Panc1 (cell line): ENCODE data around the gene CENPS. TPM values are rescaled to one million over a fixed set of nuclear protein-coding genes. Genes with fewer than 3 reads are reported as not detected.

Experiments
- ATAC-seq: fragments of 200-7000 bp; cut with Tn5 transposase; 2 replicates; pipeline ENCODE4 v1.9.1; 2020; ENCODE audit warnings: mild to moderate bottlenecking, moderate library complexity
- BruUV-seq: library from RNA; stranded (reverse); fragments of 400-500 nt; replicated peaks from 2 replicates; lab custom pipeline; 2021; lab: Mats Ljungman, UMichigan
- CTCF ChIA-PET: fragments of 300-600 bp; sonication (Branson Sonifier 250); formaldehyde crosslinking; loops from one replicate; lab custom pipeline; 2022; ENCODE audit warnings: antibody characterized with exemption; lab: Charles Lee
- POLR2A ChIA-PET: fragments of 300-600 bp; sonication (Branson Sonifier 250); formaldehyde crosslinking; loops from one replicate; lab custom pipeline; 2022; ENCODE audit warnings: antibody characterized with exemption; lab: Charles Lee
- DNase-seq: peaks from one replicate; pipeline ENCODE4 v3.0.0-alpha.2; 2010; ENCODE audit warnings: low read depth, low spot score
- H3K27ac ChIP-seq: 2 replicates; pipeline ENCODE4 v1.5.1; 2011; ENCODE audit warnings: mild to moderate bottlenecking, low read length, inconsistent platforms
- H3K27me3 ChIP-seq: fragments of 200-500 bp; sonication (Bioruptor generic); 2 replicates; pipeline ENCODE4 v1.6.0; 2014; ENCODE audit warnings: low read length, inconsistent platforms; ENCODE audit not compliant: control insufficient read depth, insufficient read depth
- H3K36me3 ChIP-seq: fragments of 200-500 bp; sonication (Bioruptor generic); 2 replicates; pipeline ENCODE4 v1.5.1; 2014; ENCODE audit warnings: inconsistent platforms, mild to moderate bottlenecking, low read length, moderate library complexity; ENCODE audit not compliant: control insufficient read depth, insufficient read depth
- H3K4me1 ChIP-seq: 2 replicates; pipeline ENCODE4 v1.5.1; 2011; ENCODE audit warnings: inconsistent platforms, mild to moderate bottlenecking, low read length, moderate library complexity; ENCODE audit not compliant: control insufficient read depth, insufficient read depth
- H3K4me3 ChIP-seq, 2 experiments: 2 replicates each; pipeline ENCODE4 v1.5.1; 2011 to 2012; ENCODE audit warnings: low read depth in 2 of 2, low read length in 2 of 2, mild to moderate bottlenecking in 2 of 2, inconsistent platforms in 1 of 2, moderate library complexity in 1 of 2
- H3K9me3 ChIP-seq: fragments of 200-500 bp; sonication (Bioruptor generic); 2 replicates; pipeline ENCODE4 v1.5.1; 2014; ENCODE audit warnings: low read depth, mild to moderate bottlenecking, inconsistent platforms, low read length, moderate library complexity; ENCODE audit not compliant: control insufficient read depth, insufficient read depth
- POLR2AphosphoS5 ChIP-seq: IDR thresholded peaks from 2 replicates; pipeline ENCODE4 v1.6.1; 2012; ENCODE audit warnings: mild to moderate bottlenecking, low read depth, low read length, moderate library complexity
- SIN3A ChIP-seq: IDR thresholded peaks from 2 replicates; pipeline ENCODE4 v1.6.1; 2012; ENCODE audit warnings: low read depth, mild to moderate bottlenecking, low read length, moderate library complexity, borderline replicate concordance; ENCODE audit not compliant: insufficient read depth
- TCF7L2 ChIP-seq: IDR thresholded peaks from 2 replicates; pipeline ENCODE4 v1.6.1; 2011; ENCODE audit warnings: mild to moderate bottlenecking, low read depth, low read length, inconsistent platforms
- in situ Hi-C: cut with HindIII; loops from 2 replicates; pipeline ENCODE4 v1.10.0; 2016; ENCODE audit warnings: low sequenced_read_pairs, low pct_unique_long_range_greater_than_20kb
- intact Hi-C: fragments of 100-400 bp; cut with micrococcal nuclease; formaldehyde crosslinking; loops from one replicate; pipeline ENCODE4 v1.10.0; 2022; ENCODE audit not compliant: unreplicated experiment
- total RNA-seq: library from RNA; stranded (reverse); gene quantifications from one replicate; pipeline ENCODE4 v1.2.1, GENCODE V29; 2021; ENCODE audit not compliant: unreplicated experiment
- TF ChIP-seq, protein P1 (sequence below): fragments of 450-650 bp; IDR thresholded peaks from 2 replicates; pipeline ENCODE4 v1.5.1; 2017; ENCODE audit warnings: mild to moderate bottlenecking
- TF ChIP-seq, protein P2 (sequence below), 2 experiments: IDR thresholded peaks; 2 replicates each; pipeline ENCODE4 v1.6.1; 2011 to 2012; ENCODE audit warnings: low read depth in 2 of 2, control low read depth in 1 of 2, low read length in 1 of 2, mild to moderate bottlenecking in 1 of 2, moderate library complexity in 1 of 2; ENCODE audit not compliant: insufficient read depth in 1 of 2

Gene CENPS
- total RNA-seq, 1 experiment from 2014 or later: 40.8 TPM

GRCh38 chr1:10428984-10429383 lies 1.2 kb upstream of the CENPS start:
- ChIA-PET CTCF (interaction anchor here (0.7 kb wide), 1 partner anchor 9 kb away, joined by 7 read pairs; no protein-coding TSS in a partner anchor), POLR2A (interaction anchor here (0.6 kb wide), 1 partner anchor 496 kb away, joined by 4 read pairs; no protein-coding TSS in a partner anchor)
- intact Hi-C loops (loop anchor here (1.0 to 2.0 kb wide), 2 partner anchors 52 to 66 kb away; no protein-coding TSS in a partner anchor), in situ Hi-C loops (no loop called here)
- TF ChIP-seq SIN3A (no peak), POLR2AphosphoS5 (no peak), TCF7L2 (no peak)
- TF ChIP-seq, protein P1, sequence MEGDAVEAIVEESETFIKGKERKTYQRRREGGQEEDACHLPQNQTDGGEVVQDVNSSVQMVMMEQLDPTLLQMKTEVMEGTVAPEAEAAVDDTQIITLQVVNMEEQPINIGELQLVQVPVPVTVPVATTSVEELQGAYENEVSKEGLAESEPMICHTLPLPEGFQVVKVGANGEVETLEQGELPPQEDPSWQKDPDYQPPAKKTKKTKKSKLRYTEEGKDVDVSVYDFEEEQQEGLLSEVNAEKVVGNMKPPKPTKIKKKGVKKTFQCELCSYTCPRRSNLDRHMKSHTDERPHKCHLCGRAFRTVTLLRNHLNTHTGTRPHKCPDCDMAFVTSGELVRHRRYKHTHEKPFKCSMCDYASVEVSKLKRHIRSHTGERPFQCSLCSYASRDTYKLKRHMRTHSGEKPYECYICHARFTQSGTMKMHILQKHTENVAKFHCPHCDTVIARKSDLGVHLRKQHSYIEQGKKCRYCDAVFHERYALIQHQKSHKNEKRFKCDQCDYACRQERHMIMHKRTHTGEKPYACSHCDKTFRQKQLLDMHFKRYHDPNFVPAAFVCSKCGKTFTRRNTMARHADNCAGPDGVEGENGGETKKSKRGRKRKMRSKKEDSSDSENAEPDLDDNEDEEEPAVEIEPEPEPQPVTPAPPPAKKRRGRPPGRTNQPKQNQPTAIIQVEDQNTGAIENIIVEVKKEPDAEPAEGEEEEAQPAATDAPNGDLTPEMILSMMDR: no peak
- TF ChIP-seq, protein P2, sequence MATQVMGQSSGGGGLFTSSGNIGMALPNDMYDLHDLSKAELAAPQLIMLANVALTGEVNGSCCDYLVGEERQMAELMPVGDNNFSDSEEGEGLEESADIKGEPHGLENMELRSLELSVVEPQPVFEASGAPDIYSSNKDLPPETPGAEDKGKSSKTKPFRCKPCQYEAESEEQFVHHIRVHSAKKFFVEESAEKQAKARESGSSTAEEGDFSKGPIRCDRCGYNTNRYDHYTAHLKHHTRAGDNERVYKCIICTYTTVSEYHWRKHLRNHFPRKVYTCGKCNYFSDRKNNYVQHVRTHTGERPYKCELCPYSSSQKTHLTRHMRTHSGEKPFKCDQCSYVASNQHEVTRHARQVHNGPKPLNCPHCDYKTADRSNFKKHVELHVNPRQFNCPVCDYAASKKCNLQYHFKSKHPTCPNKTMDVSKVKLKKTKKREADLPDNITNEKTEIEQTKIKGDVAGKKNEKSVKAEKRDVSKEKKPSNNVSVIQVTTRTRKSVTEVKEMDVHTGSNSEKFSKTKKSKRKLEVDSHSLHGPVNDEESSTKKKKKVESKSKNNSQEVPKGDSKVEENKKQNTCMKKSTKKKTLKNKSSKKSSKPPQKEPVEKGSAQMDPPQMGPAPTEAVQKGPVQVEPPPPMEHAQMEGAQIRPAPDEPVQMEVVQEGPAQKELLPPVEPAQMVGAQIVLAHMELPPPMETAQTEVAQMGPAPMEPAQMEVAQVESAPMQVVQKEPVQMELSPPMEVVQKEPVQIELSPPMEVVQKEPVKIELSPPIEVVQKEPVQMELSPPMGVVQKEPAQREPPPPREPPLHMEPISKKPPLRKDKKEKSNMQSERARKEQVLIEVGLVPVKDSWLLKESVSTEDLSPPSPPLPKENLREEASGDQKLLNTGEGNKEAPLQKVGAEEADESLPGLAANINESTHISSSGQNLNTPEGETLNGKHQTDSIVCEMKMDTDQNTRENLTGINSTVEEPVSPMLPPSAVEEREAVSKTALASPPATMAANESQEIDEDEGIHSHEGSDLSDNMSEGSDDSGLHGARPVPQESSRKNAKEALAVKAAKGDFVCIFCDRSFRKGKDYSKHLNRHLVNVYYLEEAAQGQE (IDR thresholded peaks at IDR 0.05; ENCODE audit: insufficient read depth in 1 of 2, low read depth in 2 of 2, low read length in 1 of 2): no peak
- Histone ChIP-seq H3K4me1 (no peaks in the 10 kb centered on the region; the same call in 1 of the 2 replicates), H3K36me3 (no peaks in the 10 kb centered on the region), H3K27ac (no peak overlapping the region), H3K4me3 (no peak overlapping the region), H3K9me3 (no peaks in the 10 kb centered on the region), H3K27me3 (no peaks in the 10 kb centered on the region)
- no peak for DNase-seq
- TSS peak; percentile 76 for BruUV-seq
- no peak for ATAC-seq

GRCh38 chr1:10429868-10430215 lies 391 bp upstream of the CENPS start:
- H3K27ac ChIP-seq: peak overlapping the region; percentile 87
- H3K4me3 ChIP-seq: peak overlapping the region; percentile 83 to 97
- in situ Hi-C loops: no loop called here
- no peaks in the 10 kb centered on the region for H3K9me3 ChIP-seq
- ChIA-PET CTCF (interaction anchor here (0.6 to 1.5 kb wide), 5 partner anchors 42 to 247 kb away, joined by 3 to 11 read pairs (median 3); partner anchors contain the start of gene DFFA), POLR2A (interaction anchor here (0.9 kb wide), 1 partner anchor 64 kb away, joined by 3 read pairs; no protein-coding TSS in a partner anchor)
- ATAC-seq (peak; percentile 2), DNase-seq (no peak)
- H3K27me3 ChIP-seq: no peaks in the 10 kb centered on the region
- no TSS peak for BruUV-seq
- intact Hi-C loops: loop anchor here (2.0 kb wide), 1 partner anchor 65 kb away; no protein-coding TSS in a partner anchor
- no peaks in the 10 kb centered on the region for H3K36me3 ChIP-seq
- TF ChIP-seq SIN3A: no peak
- TF ChIP-seq, protein P1: 0 out of 2 replicates have a peak, but pooled peaks have one; percentile 64
- H3K4me1 ChIP-seq: no peaks in the 10 kb centered on the region; the same call in 1 of the 2 replicates
